Astrocyte of the cerebellum (primary cell): ENCODE measurements around the gene PRMT3.

Source experiments
- DNase-seq: peaks from one replicate; pipeline ENCODE4 v3.0.0-alpha.2; 2011; ENCODE audit warnings: low read depth
- H3K4me3 ChIP-seq: 2 replicates; pipeline ENCODE4 v1.5.1; 2011; ENCODE audit warnings: mild to moderate bottlenecking, low read depth, low read length, moderate library complexity
- in situ Hi-C: cut with HindIII; loops from 2 replicates; pipeline ENCODE4 v1.10.0; 2017; ENCODE audit warnings: low sequenced_read_pairs
- TF ChIP-seq, protein P1 (sequence below): IDR thresholded peaks from 2 replicates; pipeline ENCODE4 v1.5.1; 2012; ENCODE audit warnings: low read length, low read depth, moderate library complexity, mild to moderate bottlenecking; ENCODE audit errors: missing control alignments

The PRMT3 gene

DNA sequence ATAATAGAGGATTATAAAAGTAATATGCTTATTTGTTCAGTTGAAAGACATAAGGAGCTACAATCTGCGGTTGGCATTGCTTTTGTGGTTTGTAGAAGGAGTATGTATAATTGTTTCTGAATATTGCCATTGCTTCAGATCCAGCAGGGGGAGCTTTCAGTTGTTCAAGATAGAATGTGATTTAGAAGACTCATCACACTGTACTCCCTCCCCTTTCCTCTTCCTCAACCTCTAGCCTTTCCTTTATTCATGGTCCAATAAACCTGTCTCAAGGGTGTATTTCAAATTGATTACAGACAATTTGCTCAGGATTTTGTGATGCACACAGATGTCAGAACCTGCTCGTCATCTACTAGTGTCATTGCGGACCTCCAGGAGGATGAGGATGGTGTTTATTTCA lies 9.8 kb downstream of the PRMT3 start:
- peak; percentile 32 for DNase-seq
- no peak overlapping the region for H3K4me3 ChIP-seq
- TF ChIP-seq, protein P1, sequence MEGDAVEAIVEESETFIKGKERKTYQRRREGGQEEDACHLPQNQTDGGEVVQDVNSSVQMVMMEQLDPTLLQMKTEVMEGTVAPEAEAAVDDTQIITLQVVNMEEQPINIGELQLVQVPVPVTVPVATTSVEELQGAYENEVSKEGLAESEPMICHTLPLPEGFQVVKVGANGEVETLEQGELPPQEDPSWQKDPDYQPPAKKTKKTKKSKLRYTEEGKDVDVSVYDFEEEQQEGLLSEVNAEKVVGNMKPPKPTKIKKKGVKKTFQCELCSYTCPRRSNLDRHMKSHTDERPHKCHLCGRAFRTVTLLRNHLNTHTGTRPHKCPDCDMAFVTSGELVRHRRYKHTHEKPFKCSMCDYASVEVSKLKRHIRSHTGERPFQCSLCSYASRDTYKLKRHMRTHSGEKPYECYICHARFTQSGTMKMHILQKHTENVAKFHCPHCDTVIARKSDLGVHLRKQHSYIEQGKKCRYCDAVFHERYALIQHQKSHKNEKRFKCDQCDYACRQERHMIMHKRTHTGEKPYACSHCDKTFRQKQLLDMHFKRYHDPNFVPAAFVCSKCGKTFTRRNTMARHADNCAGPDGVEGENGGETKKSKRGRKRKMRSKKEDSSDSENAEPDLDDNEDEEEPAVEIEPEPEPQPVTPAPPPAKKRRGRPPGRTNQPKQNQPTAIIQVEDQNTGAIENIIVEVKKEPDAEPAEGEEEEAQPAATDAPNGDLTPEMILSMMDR: peak; percentile 72
- in situ Hi-C loops: no loop called here

DNA sequence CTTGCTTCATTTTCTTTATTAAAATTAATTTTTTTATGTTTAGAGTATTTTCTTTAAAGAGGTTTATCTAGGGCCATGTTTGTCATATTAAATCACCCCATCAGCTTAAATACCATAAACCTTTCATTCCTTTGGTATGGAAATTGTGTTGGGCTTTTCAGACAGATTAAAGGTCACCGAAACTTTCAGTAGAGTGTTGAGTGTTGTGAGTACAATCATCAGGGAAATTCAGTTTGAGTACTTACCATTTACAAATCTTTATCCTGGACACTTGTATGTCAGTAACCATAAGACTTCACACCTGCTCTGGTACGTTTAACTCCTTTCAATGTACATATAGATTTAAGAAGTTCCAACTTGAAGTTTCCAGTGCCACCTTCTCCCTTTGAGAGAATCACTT lies 12.0 kb downstream of the PRMT3 start:
- TF ChIP-seq, protein P1: no peak
- in situ Hi-C loops: no loop called here
- DNase-seq: no peak
- H3K4me3 ChIP-seq: no peak overlapping the region

DNA sequence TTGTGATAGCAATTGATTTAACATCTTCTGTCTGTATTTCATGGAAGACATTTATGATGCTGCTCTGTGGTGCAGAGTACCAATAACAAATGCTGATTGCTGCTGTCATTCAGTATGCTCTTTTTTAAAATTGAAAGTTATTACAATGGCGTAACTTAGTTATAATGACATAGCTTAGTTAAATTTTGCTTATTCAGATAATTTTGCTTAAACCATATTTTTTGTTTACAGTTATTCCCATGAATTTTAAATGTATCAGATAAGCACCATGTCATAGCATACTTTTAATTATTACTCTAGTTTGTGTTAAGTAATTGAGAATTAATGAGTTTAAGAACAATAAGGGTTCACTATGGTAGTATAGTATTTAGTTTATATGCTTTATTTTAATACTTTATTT lies 15.5 kb downstream of the PRMT3 start:
- in situ Hi-C loops: no loop called here
- H3K4me3 ChIP-seq: no peak overlapping the region
- no peak for DNase-seq
- TF ChIP-seq, protein P1: no peak

DNA sequence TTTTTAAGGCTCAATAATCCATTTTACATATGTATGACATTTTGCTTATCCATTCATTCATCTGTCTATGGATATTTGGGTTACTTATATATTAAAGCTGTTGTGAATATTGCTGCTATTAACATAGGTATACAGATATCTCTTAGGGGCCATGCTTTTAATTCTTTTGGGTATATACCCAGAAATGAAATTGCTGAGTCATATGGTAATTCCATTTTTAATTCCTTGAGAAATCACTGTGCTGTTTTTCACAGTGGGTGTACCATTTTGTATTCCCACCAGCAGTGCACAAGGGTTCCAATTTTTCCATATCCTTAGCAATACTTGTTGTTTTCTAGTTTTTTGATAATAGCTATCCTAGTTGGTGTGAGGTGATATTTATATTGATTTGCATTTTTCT lies 19.0 kb downstream of the PRMT3 start:
- in situ Hi-C loops: no loop called here
- TF ChIP-seq, protein P1: no peak
- H3K4me3 ChIP-seq: no peak overlapping the region
- no peak for DNase-seq

DNA sequence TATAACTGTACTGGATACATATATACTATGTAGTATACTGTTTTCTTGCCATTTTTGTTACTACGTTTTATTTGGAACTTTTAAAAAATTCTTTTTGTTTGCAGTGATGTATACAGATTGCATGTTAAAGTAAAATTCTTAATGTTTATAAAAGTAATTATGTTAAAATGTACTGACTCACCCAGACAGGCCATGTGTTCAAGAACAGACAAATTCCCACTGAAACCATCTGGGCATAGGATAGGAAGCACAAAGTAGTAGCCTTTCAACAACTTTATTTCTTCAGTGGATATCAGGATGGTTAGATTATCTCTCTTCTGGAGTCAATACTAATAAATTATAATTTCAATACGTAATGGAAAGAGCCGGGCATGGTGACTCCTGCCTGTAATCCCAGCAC lies 19.8 kb downstream of the PRMT3 start:
- TF ChIP-seq, protein P1: no peak
- DNase-seq: no peak
- in situ Hi-C loops: no loop called here
- no peak overlapping the region for H3K4me3 ChIP-seq

DNA sequence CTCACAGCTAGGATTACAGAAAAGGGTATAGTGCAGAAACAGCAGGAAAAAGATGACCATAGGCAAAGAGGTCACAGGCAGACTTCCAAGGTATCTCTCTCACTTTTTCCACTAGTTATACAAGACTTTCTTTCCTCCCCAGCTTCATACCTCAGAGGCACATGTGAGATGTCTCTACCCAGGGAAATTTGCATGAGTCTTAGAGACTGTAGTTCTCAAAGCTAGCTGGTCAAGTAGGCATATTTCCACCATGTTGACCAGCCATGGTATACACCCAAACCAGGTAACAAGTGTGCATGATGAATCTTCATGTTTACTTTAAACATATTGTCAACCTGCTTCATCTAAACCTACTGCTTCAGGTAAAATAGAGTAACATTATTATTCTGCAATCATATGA lies 27.9 kb downstream of the PRMT3 start:
- in situ Hi-C loops: no loop called here
- TF ChIP-seq, protein P1: no peak
- no peak overlapping the region for H3K4me3 ChIP-seq
- no peak for DNase-seq

DNA sequence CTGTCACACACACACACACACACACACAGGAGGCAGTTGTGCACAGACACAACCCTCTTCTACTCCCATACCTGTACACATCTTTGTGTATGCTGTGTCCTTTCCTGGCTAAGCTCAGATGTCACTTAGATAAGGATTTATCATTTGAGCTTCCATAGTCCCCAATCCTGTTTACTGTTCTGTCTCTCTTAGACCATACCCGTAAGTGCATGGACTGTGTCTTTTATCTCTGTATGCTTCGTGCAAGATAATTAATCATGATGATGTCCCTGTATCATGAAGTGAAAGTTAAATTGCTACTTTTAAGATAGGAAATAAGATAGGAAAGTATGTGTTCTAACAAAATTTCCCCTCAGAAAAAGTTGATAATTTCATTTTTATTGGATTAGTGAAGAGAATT lies 30.3 kb downstream of the PRMT3 start:
- DNase-seq: no peak
- H3K4me3 ChIP-seq: no peak overlapping the region
- TF ChIP-seq, protein P1: no peak
- in situ Hi-C loops: no loop called here
